ENCODE data around the gene PEAK1. TPM values are rescaled to one million over a fixed set of nuclear protein-coding genes. Genes with fewer than 3 reads are reported as not detected.

Gene PEAK1
- total RNA-seq, 4 donors from 2014 or later = 51.1 to 82.2 (median 58.1) TPM

GRCh38 chr15:77367631-77368030, 52.3 kb downstream of the PEAK1 start:
- in situ Hi-C loops (cut with MboI; ENCODE audit: low pct_ligation_motif_present in 1 of 4, low pct_unique_long_range_greater_than_20kb in 1 of 4, low sequenced_read_pairs in 3 of 4) (no loop called here), intact Hi-C loops (cut with DNase I; ENCODE audit: low total_unique reads) (no loop called here)
- 80 to 85% methylated on average over 2 of the region's 2 CpGs for WGBS, 2 donors (ENCODE audit: low coverage in 1 of 2)
- no peak overlapping the region for H3K4me3 ChIP-seq
- TF ChIP-seq POLR2A (IDR thresholded peaks at IDR 0.05) (no peak), POLR2AphosphoS5 (IDR thresholded peaks at IDR 0.05) (no peak), EP300 (IDR thresholded peaks at IDR 0.05; ENCODE audit: low read depth) (no peak), CTCF (IDR thresholded peaks at IDR 0.05) (no peak)
- H3K9me3 ChIP-seq = no peaks in the 10 kb centered on the region
- H3K27ac ChIP-seq = no peak overlapping the region
- peaks cover 0 to 6% (median 0%) of the 10 kb centered on the region in 4 donors for H3K36me3 ChIP-seq
- peaks cover 0 to 3% (median 0%) of the 10 kb centered on the region in 4 donors for H3K4me1 ChIP-seq
- no peaks in the 10 kb centered on the region for H3K27me3 ChIP-seq
- no peak for DNase-seq

GRCh38 chr15:77361456-77361855, 58.4 kb downstream of the PEAK1 start:
- in situ Hi-C loops (cut with MboI; ENCODE audit: low pct_ligation_motif_present in 1 of 4, low pct_unique_long_range_greater_than_20kb in 1 of 4, low sequenced_read_pairs in 3 of 4) (no loop called here), intact Hi-C loops (cut with DNase I; ENCODE audit: low total_unique reads) (no loop called here)
- DNase-seq = no peak
- H3K27me3 ChIP-seq = no peaks in the 10 kb centered on the region
- no peak for TF ChIP-seq EP300 (IDR thresholded peaks at IDR 0.05; ENCODE audit: low read depth)
- no peak for TF ChIP-seq CTCF (IDR thresholded peaks at IDR 0.05)
- TF ChIP-seq POLR2A (IDR thresholded peaks at IDR 0.05) = no peak
- no peak for TF ChIP-seq POLR2AphosphoS5 (IDR thresholded peaks at IDR 0.05)
- WGBS, 2 donors (ENCODE audit: low coverage in 1 of 2) = 83% methylated on average over 1 of the region's 1 CpG
- no peak overlapping the region for H3K27ac ChIP-seq
- H3K4me3 ChIP-seq = no peak overlapping the region
- H3K9me3 ChIP-seq = no peaks in the 10 kb centered on the region
- peaks cover 0 to 6% (median 0%) of the 10 kb centered on the region in 4 donors for H3K36me3 ChIP-seq
- H3K4me1 ChIP-seq = peaks cover 6 to 19% (median 14%) of the 10 kb centered on the region in 4 donors

GRCh38 chr15:77358545-77359240, 61.2 kb downstream of the PEAK1 start:
- no peak for TF ChIP-seq CTCF (IDR thresholded peaks at IDR 0.05)
- DNase-seq = no peak
- Histone ChIP-seq H3K4me3 (no peak overlapping the region), H3K9me3 (no peaks in the 10 kb centered on the region), H3K27ac (no peak overlapping the region), H3K27me3 (no peaks in the 10 kb centered on the region), H3K36me3 (peaks cover 0 to 1% (median 0%) of the 10 kb centered on the region in 4 donors), H3K4me1 (peaks cover 6 to 26% (median 17%) of the 10 kb centered on the region in 4 donors)
- intact Hi-C loops (cut with DNase I; ENCODE audit: low total_unique reads) = no loop called here
- in situ Hi-C loops (cut with MboI; ENCODE audit: low pct_ligation_motif_present in 1 of 4, low pct_unique_long_range_greater_than_20kb in 1 of 4, low sequenced_read_pairs in 3 of 4) = no loop called here
- WGBS, 2 donors (ENCODE audit: low coverage in 1 of 2) = 75 to 76% methylated on average over 4 to 5 of the region's 5 CpGs

GRCh38 chr15:77356305-77356704, 63.6 kb downstream of the PEAK1 start:
- intact Hi-C loops (cut with DNase I; ENCODE audit: low total_unique reads) = no loop called here
- Histone ChIP-seq H3K9me3 (no peaks in the 10 kb centered on the region), H3K27me3 (no peaks in the 10 kb centered on the region), H3K36me3 (no peaks in the 10 kb centered on the region), H3K4me1 (peaks cover 6 to 27% (median 17%) of the 10 kb centered on the region in 4 donors), H3K4me3 (no peak overlapping the region), H3K27ac (no peak overlapping the region)
- TF ChIP-seq POLR2AphosphoS5 (IDR thresholded peaks at IDR 0.05) = no peak
- no peak for TF ChIP-seq EP300 (IDR thresholded peaks at IDR 0.05; ENCODE audit: low read depth)
- TF ChIP-seq POLR2A (IDR thresholded peaks at IDR 0.05) = no peak
- TF ChIP-seq CTCF (IDR thresholded peaks at IDR 0.05) = no peak
- in situ Hi-C loops (cut with MboI; ENCODE audit: low pct_ligation_motif_present in 1 of 4, low pct_unique_long_range_greater_than_20kb in 1 of 4, low sequenced_read_pairs in 3 of 4) = no loop called here
- DNase-seq = no peak
- WGBS, 2 donors (ENCODE audit: low coverage in 1 of 2) = 93 to 94% methylated on average over 3 of the region's 3 CpGs
